GM21515 (cell line): ENCODE measurements around the gene RNF6.
A peak's percentile ranks its signal among the peaks of the same experiment; 100 is the strongest.
"Not testable (repeated sequence)": the region's sequence is repeated elsewhere in the genome, so short reads cannot be mapped to it uniquely, and the experiment has no call there.

Experiments
- ATAC-seq: cut with Tn5 transposase; IDR thresholded peaks from one replicate; pipeline ENCODE4 v1.9.1; 2021; ENCODE audit not compliant: unreplicated experiment

RNF6 gene

DNA sequence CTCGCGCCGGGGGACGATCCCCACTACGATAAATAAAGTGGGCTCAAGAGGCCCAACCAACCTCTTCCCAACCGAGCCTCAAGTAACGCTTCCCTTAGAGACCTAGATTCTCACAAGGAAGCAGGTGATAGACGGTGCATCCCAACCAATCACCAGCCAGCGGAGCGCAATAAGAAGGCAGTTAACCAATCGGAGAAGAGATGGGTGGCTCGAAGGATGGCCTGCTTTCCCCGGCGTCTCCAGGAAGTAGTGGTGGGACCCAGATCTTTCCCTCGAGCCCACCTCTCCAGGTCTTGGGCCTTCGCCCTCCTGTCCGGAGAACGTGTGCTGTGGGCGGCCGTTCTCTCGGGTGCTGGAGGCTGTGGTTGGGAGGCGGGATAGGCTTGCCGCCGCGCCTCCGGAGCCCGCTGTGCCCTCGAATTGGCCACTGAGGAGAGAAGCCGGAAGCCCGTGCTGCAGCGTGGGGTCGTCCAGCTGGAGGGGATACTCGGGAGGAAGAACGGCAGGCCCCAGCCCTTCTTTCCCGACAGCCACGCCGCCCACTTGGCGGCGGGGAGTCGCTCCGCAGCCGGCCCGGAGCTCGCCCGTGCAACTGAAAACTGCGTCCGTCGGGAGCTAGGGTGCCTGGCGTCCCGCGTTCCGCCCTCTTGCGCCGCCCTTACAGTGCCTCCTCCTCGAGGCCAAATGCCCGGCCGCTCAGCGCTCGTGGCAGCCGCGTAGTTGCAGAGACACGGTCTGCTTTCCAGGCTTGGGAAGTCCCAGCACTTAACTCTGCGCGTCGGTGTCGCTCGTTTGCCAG, at the start of gene RNF6:
TSS of gene RNF6 (minus strand) at position 594 of the 799 bp plus-strand sequence. CDS start 2,665 bp downstream, outside the sequence.
- ATAC-seq = peak; percentile 94

DNA sequence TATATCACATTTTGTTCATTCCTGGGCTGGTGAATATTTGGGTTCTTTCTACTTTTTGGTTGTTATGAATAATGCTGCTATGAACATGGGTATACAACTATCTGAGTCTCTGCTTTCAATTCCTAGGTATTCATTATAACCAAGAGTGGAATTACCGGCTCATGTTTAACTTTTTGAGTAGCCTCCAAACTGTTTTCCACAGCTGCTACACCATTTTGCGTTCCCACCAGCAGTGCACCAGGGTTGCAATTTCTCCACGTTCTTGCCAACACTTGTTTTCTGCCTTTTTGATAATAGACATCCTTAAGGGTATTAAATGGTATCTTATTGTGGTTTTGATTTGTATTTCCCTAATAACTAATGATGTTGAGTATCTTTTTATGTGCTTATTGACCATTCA, 48.6 kb upstream of the RNF6 start:
- ATAC-seq = no peak

DNA sequence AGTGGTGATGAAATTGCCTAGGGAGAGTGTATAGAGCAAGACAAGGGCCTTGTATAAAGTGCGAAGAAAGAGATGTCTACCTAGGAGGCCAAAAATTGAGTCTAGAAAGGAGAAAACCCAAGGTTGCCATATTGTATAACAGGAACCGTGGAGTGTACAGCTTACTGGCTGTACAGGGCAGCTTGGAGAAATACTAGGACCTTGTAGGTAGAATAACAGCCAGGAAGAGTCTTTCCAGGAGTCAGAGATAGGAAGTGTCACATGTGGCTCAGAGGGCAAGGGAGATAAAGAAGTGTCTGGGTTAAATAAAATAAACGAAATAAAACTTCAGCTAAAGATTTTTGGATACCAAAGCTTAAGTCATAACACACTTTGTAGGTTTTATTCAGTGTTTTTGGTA, 44.2 kb upstream of the RNF6 start:
- ATAC-seq = no peak

DNA sequence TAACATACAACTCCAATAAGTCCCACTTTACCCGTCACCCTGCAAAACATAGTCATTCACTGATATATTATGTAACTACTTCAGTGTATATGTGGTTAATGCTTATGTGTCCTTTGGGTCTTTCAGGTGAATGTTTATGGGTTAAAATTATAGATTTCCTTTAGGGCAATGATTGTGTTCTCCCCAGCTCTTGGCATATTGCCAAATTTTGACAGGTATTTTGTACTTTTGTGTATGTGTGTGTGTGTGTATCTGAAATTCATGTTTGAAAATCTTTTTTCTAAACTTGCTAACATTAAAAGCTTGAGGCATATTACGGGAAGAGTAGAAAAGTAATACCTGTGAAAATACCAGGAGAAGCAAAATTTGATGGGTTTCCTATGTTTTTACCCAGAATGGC, 40.0 kb upstream of the RNF6 start:
- no peak for ATAC-seq

DNA sequence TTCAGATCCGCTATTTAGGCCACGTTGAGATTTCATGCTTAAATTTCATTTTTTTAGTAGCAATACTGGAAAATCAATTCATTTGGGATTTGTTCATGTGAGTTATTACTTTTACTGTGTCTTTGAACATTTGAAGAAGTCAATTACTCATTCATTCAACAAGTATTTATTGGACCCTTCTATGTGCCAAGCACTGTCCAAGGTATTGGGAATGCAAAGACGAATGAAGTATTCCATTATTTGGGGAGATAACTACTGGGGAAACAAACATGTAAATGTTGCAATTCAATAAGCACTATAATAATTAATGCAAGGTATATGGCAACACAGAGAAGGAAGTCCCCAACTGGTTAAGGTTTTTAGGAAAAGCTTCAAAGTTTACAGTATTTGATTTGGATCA, 37.5 kb upstream of the RNF6 start:
- ATAC-seq = no peak

DNA sequence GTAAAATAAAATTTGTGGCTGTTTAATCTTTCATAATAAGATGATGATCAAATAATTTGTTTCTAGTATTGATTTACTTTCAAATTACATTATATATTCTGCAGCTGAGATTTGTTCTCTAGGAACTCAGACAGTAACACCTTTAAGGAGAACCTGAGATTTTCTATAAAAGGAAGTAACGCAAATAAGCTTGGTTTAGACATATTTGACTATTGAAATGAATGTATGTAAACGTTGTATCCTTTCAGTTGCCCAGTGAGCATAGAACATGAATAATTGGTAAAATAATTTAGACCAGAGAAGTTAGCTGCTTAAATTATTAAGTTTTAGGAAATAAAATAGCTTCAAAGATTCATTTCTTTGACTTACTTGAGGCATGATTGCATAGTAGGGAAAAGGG, 34.9 kb upstream of the RNF6 start:
- no peak for ATAC-seq

DNA sequence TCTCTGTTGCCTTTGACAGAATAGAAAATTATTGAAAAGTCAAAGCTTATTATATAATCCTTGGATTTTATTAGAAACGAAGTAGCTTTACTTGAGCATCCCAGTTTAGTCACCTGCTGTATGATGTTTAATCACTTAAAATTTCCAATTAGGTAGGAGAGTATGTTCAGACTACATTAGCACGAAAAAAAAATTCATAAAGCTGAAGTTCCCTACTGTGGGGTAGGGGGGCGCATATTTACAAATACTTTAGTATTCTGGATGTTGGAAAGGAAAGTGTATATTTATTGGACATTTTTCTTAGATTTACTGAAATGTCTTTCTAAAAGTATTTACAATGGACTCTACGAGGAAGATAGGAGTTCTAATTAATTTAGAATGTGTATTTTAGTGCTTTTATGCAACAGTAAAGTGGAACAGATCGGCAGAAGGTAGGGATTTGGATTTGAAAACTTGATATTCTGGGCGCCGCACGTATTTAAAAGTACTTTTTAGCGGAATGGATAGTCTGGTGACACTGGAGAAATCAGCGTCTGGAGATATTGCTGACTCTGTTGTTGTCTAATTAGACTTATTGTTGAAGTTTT, 33.7 kb upstream of the RNF6 start:
- no peak for ATAC-seq

DNA sequence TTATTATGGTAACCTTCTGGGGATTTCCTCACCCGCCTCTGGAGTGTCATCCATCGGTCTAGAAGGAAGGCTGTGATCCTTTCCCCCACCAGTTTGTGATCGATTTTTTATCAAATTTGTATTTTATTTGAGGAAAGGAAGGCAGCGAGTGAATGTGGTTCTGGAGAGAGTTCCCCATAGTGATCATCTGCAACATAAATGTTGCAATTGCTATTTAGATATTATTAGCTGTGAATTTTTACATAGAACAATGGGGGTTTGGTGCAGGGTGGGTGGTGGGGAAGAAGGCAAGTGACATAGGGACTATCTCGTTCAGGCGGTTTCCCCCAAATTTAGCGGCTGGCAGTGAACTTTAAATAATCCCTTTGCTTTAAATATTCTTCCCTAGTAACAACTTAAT, 33.0 kb upstream of the RNF6 start:
- ATAC-seq = no peak

DNA sequence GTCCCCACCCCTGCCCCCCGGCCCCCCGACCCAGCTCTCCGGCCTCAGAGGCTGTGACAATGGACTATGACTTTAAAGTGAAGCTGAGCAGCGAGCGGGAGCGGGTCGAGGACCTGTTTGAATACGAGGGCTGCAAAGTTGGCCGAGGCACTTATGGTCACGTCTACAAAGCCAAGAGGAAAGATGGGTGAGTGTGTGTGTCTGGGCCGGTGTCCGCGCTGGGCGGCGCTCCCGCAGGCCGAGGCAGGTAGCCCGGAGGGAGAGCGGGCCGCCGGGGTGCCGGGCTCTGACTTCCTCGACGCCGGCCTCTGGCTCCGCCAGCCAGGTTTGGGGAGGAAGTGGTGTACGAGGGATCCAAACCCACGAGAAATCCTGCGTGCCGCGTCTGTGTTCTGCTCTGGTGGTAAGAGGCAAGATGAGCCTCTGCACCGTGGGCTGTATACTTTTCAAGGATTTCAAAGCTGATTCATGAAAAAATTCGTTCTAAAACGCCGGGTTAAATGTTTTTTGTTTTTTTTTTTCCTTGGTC, 32.5 kb upstream of the RNF6 start:
- ATAC-seq = peak; percentile 41

DNA sequence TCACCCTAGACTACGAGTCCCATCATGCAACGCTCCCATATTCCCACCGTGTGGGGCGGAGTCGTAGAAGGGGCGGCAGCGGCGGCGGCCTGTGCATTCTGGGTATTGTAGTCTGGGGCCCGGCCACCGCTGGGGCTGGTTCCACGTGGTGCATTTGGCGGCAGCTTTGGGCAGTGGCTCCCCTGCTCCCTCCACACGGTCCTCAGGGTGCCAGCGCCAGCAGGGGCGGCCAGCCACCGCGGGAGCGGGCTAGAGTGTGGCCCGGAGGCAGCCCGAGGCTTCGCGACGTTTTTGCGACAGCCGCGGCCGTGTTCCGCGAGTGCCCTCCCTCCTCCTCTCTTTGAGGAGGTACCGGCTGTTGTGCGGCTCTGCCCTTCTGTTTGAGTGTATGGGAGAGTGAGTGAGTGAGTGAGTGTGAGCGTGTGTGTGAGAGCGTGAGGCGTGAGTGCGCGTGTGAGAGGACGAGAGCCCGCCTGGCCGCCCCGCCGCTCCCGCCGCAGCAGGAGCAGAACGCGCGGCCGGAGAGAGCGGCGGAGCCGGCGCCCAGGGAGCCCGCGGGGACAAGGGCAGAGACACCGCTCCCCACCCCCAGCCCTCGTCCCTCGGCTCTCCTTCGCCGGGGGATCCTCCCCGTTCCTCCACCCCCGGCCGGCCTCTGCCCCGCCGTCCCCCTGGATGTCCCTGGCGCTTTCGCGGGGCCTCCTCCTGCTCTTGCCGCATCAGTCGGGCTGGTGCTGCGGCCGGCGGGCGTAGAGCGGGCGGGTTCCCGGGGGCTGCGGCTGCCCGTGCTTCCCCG, 31.9 kb upstream of the RNF6 start, which contains the start of gene CDK8:
TSS of gene CDK8 (plus strand) at position 343 of the 796 bp plus-strand sequence. CDS start 513 bp downstream, outside the sequence.
- ATAC-seq = peak; percentile 81

DNA sequence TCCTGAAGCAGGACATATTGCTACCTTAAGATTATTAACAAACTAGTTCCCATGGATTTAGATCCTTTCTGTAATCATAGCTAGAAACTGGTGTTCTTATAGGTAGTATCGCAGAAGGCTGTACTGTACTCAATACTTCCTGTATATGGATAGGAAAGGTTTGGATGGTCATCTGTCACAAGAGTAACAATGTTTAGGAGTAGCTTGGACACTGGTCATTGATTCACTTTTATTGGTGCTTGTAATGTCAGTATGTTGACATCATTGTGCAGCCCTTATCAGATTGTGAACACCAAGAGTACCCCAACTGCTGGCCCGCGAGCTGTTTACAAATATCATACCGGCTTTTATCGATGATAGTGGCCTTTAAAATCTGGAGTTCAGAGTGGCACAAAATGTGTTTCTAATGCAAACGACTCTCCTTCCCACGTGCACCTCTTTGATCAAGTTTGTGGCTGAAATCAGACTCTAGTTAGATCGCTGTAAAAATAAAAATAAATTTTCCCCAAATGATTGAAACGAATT, 31.2 kb upstream of the RNF6 start:
- ATAC-seq = no peak

DNA sequence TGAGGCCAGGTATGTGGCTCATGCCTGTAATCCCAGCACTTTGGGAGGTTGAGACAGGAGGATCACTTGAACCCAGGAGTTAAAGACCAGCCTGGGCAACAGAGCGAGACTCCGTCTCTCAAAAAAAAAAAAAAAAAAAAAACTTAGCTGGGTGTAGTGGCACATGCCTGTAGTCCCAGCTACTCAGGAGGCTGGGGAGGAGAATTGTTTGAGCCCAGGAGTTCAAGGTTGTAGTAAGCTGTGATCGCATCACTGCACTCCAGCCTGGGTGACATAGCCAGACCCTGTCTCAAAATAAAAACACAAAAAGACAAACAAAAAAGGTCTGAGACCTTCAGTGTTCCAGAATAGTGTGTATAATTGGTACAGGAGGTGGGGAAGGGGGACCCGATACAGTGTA, 29.9 kb upstream of the RNF6 start:
- ATAC-seq = not testable (repeated sequence)

DNA sequence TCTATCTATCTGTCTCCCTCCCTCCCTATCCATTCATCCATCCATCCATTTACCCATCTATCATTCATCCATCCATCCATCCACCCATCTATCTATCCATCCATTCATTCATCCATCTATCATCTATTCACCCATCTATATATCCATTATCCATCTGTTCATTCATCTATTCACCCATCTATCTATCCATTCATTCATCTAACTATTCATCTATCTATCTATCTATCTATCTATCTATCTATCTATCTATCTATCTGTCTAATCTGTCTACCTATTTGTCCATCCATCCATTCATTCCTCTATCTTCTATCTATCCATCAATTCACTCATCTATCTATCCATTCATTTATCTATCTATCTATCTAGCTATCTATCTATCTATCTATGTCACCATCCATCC, 27.4 kb upstream of the RNF6 start:
- no peak for ATAC-seq

DNA sequence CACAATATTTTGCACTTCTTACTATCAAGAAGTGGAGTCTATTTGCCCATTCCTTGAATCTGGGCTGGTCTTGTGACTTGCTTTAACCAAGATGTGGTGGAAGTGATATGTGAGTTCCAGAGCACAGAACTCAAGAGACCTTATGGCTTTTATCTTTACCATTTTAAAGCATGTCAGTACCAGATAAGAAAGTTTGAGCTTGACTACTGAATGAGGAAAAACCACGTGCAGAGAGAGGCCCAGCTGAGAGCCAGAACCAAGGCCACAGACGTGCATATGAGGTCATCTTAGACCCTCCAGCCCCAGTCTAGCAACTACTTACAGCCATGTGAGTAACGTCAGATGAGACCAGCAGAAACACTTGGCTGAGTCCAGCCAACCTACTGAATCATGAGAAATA, 25.5 kb upstream of the RNF6 start:
- no peak for ATAC-seq

DNA sequence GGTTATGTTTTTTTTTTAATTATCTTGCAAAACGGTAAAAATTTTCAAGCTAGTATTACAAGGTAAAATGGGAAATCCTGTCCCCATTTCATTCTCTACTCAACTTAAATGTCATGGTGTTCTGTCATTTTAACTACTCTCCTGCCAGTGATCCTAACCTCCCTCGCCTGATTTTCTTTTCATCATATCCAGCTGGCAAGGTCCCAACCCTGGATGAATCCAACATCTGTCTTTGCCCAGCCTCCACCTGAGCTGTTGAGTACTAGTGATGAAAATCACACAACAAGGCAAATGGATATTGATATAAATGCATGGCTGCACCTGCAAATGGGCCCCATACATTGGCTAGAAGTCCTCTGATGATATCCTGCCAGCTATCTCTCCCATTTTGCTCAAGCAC, 24.9 kb upstream of the RNF6 start:
- no peak for ATAC-seq

DNA sequence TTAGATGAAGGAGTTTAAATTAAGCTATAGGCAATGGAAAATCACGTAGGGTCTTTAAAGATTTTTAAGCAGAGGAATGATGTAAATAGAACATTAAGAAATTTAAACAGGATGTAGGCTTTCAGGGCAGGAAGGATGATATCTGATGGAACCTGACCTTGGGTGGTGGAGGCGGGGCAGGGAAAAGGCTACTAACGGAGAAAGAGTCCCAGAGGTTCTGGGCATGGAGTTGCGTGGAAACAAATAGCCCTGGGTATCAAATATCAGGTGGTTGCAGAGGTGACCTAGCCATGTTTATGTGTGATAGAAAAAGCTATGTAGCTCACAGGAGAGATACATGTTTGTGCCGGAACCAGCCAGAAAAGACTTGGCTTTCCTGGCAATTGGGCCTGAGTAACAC, 24.0 kb upstream of the RNF6 start:
- no peak for ATAC-seq

DNA sequence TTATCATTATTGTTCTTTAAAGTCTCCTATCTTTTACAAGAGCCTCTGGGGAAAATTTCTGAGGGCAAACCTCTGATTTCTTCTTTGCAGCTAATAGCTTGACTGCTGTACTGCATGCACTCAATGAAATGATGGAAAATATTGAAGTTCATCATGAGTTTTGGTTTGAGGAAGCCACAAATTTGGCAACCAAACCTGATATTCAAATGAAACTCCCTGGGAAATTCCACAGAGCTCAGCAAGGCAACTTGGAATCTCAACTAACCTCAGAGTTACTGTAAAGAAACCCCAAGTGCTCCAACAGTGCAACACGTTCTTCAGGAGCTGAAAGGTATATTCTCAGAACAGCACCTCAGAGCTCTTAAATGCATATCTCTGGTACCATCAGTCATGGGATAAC, 14.2 kb upstream of the RNF6 start:
- no peak for ATAC-seq

DNA sequence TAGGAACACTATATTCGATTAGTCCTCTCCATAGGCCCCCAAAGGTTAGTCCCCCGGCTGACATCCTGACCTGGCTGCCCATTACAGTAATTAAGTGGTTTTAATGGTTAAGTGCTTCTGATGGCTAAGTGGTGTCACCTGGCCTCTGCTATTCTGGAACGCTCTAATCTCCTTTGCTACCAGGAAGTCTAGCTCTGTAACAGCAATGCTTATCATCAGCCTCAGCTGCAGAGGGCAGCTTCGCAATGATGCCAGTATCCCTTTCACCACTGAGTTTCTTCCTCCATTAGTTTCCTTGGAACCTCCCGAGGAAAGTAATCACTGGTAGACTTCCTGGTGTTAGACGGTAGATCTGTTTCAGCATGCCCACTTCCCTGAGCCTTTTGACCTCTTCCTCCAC, 8.6 kb upstream of the RNF6 start:
- no peak for ATAC-seq

DNA sequence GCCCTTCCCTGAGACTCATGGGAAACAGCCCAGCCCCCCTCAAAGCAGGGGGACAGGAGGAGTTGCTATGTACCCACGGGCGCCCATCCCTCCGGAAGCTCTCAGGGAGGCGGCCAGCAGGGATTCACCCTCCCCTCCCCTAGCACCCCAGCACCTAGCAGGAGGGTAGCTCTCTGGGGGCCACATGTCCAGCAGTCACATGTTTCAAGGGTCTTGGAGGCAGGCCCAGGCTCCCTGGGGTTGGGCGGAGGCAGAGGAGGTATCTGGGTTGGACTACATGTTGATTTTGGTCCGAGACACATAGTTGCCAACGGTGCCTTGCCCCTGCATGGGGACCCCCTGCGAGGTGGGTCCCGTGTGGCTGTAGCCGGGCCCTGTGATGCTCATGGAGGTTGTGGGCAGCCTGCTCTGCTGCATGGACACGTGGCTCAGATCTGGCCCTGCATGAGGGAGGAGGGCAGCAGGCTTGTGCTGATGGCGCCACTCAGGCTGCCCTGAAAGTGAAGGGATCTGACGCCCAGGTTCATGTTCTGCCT, 7.0 kb upstream of the RNF6 start:
- ATAC-seq = no peak

DNA sequence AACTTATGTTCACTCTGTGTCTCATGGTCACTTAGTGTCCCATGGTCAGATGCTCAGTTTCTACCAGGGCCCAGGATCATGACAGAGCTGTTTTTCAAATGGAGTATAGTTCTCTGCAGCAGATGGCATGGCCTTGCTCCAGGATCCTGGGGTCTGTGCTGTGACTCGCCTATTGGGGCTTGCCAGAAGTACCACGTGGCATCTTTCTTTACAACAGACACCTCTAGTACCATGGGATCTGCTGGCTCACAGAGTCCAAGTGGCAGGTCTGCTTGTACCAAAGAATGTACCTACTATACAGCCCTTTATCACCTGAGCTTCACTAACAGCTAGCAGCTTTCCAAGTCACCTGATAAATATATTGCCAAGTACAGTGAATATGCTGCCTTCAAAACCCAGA, 6.0 kb upstream of the RNF6 start:
- ATAC-seq = no peak
